Stimulated activated CD4-positive, alpha-beta T cell treated with anti-CD3 and anti-CD28 coated beads, Interleukin-12 subunit alpha, Interleukin-12 subunit beta, amount 100 ng/mL, for 4 hours (primary cell): ENCODE data around the gene TMEM14A.
A peak's percentile ranks its signal among the peaks of the same experiment; 100 is the strongest.
"Not testable (repeated sequence)": the region's sequence is repeated elsewhere in the genome, so short reads cannot be mapped to it uniquely, and the experiment has no call there.

ENCODE experiments used
- DNase-seq: peaks from one replicate; pipeline ENCODE4 v3.0.0-alpha.2; 2020

Gene TMEM14A

GRCh38 chr6:52661551-52661950, 9.4 kb upstream of the TMEM14A start:
- no peak for DNase-seq

- no peak for DNase-seq
Measured at GRCh38 chr6:52662031-52662430, 8.9 kb upstream of the TMEM14A start.

GRCh38 chr6:52663120-52663935, 7.6 kb upstream of the TMEM14A start:
- peak; percentile 21 for DNase-seq

- DNase-seq: no peak
Measured at GRCh38 chr6:52663936-52664185, 7.1 kb upstream of the TMEM14A start.

GRCh38 chr6:52664186-52664990, 6.5 kb upstream of the TMEM14A start:
- peak; percentile 55 for DNase-seq

DNA sequence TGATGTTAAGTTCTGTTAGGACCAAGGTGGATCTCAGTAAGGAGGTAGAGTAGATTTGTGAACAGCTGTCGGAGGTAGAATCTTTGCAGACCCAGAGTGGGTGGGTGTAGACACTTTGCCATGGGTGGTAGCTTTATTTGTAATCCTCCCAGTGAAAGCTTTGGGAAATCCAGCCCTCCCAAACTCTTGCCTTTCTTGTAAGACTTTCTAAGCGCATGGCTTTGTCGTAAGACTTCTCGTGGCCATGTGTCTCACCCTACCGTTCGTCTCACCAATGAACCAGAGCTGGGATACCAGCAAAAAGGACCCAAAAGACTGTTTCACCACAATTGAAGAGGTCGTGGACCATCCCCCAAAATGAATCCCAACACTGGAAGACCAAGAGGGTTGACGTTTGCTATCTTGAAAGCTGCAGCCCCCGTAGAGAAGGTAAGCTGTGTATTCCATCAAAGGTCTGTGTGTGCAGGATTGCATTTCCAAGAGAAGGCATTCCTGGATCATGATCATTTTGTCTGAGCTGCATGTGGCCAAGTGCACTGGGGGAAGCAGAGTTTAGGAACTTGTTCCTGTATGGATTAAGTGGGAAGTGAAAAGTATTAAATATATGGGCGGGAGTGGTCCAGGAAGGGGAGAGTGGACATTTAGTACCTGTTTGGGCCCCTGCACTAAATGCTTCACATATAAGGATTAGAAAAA, 5.8 kb upstream of the TMEM14A start:
- no peak for DNase-seq

- no peak for DNase-seq
Measured at GRCh38 chr6:52666071-52666470, 4.8 kb upstream of the TMEM14A start.

DNA sequence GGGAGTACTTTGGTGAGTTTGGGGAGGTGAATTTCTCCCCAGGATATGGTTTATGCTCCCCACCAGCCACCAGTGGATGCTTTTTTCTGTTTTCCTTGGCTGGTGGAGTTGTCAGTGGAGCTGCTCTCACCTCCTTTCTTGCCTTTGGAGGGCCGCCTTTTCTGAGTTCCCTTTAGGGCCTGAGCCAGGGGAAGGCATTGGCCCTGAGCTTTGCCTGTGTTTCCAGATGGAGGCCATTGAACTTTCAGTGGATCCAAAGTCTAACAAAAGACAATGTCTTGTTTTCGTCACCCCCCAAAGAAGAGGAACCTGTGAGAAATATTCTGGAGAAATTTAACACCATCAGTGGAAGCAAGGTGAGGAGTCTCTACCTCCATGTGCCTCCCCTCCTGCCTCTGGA, 4.4 kb upstream of the TMEM14A start:
- no peak for DNase-seq

DNA sequence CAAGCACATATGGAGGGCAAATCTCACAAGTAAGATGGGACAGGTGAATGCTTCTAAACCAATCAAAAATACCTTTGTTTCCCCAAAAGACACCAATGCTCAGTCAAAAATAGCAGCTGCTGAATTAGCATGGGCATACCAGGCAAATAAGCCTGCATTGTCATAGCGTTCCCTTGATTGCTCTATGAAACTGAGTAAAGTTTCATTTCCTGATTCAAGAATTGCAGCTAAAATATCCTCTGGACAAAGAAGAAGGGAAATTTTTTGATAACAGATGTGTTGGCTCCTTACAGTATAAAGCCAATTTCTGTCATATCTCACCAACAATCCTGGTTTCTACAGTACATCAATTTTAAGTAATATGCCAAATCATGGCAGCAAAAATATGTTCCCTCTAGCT, 3.3 kb upstream of the TMEM14A start:
- no peak for DNase-seq

GRCh38 chr6:52671676-52672075, 763 bp downstream of the TMEM14A start:
- no peak for DNase-seq

GRCh38 chr6:52672412-52673025, 1.6 kb downstream of the TMEM14A start:
- no peak for DNase-seq

- no peak for DNase-seq
Measured at GRCh38 chr6:52674666-52675065, 3.8 kb downstream of the TMEM14A start.

GRCh38 chr6:52675372-52675771, 4.5 kb downstream of the TMEM14A start:
- no peak for DNase-seq

GRCh38 chr6:52676631-52677030, 5.7 kb downstream of the TMEM14A start:
- DNase-seq: not testable (repeated sequence)

DNA sequence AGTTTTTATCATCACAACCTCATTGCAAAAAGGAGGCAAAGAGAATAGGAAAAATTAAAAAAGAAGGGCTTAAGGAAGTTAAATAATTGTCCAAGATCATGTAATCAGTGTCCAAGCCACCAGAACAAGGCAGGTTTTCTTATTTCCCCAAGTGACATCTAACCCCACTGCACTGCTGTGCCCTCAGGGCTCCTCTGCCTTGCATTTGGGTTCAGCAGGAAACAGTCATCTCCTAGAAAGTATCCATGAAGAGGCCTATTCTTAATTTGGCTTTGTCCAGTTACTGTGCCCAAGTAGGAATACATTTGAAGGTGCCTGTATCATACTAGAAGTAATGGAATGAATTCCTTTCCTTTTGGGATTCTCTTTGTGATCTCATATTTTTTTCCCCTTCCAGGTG, 10.5 kb downstream of the TMEM14A start:
- DNase-seq: no peak

DNA sequence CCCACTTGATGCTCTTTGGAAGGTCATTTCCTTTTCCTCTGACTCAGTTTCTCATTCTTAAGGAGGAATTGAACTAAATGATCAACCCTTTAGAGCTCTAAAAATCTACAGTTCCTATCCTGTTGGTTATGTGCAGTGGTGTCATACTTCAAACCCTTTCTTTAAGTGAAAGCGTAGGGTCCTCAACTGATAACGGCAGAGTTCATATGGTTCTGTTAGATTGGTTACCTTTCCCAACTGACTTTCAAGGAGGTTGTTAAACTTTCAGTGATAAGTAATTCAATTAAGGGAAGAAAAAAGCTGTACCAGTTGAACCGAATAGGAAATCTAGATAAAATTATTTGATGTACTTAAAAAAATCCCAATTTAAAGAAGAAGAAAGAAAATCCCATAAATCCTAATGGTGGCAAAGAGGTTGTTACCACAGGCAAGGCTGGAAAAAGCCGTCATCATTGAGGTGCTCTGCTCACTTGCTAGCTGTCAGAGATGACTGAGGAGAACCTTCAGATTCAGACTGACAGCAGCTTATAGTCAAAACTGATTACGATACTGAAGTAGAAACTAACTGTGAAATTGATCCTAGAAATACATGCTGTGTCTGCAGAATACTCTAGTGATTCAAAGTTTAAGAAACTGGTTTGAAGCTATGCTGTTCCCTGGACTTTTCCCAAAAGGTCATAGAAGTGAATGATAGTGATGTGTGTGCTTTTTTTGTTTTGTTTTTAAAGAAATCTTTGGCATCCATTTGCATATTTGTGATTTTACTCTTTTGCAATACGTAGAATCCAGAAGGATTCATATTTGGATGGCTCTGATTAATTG, 16.2 kb downstream of the TMEM14A start:
- no peak for DNase-seq

GRCh38 chr6:52689857-52690256, 18.9 kb downstream of the TMEM14A start:
- DNase-seq: no peak

GRCh38 chr6:52691718-52692117, 20.8 kb downstream of the TMEM14A start:
- no peak for DNase-seq

GRCh38 chr6:52693773-52694172, 22.9 kb downstream of the TMEM14A start:
- no peak for DNase-seq

- DNase-seq: no peak
Measured at GRCh38 chr6:52694404-52694803, 23.5 kb downstream of the TMEM14A start.

DNA sequence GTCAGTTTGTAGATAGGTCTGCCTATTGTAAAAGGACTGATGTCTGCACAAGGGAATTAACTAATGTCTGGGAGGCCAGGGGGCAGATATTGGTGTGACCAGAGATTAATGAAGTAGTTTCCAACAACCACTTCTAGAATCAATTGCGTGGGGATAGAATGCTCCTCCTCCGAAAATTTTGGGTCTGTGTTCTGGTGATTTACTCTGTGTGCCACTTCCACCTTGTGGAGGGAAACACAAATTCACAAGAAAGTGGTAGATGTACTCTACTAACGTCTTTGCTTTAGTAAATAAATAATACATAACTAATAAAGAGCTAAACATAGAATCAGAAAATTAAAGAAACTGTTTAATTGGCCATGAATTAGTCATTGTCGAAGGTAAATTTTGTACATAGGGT, 25.5 kb downstream of the TMEM14A start:
- no peak for DNase-seq

DNA sequence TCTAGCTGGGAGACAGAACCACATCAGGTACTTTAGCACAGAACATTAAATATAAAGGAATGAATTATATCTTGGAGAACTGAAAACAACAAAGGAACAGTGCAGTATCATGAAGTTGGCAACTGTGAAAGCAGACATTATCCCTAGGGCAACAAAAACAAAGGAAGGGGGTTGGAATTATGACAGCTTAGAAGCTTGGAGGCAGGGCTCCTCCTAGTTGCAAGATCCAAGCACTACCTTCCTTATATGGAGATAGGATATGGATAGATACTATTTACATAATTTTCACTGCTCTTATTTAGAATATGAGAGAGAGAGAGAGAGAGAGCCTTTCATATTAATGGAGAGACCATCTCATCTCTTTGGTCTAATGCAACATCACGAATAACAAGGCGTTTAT, 27.0 kb downstream of the TMEM14A start:
- no peak for DNase-seq

DNA sequence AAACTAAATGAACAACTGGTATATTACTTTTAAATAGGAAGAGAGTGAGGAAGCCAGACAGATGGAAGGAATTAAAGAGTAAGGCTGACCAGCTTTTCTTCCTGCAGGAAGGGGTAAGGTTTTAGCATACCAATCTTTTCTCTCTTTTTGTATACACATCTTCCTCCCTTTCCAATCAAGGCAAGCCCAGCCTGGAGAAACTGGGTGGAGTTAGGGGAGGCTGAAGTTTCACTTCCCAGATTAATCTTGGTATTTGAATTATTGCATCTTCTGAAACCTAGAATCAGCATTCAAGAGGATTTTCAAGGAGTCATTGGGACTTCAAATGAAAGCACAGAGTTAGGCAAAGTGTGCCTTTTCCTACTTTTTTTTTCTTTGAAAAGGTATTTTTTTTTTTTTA, 33.1 kb downstream of the TMEM14A start:
- DNase-seq: no peak
